T-helper 1 cell treated with Interleukin-12 subunit alpha and Interleukin-12 subunit beta and Interleukin-4 antibody, amounts not matched to agents 30 ng/mL and 1 ng/mL, for 36 hours (primary cell): ENCODE measurements around the gene SEMG1. TPM values are rescaled to one million over a fixed set of nuclear protein-coding genes. Genes with fewer than 3 reads are reported as not detected.

Experiments
- total RNA-seq: library from RNA; stranded (reverse); gene quantifications from 2 replicates; pipeline ENCODE4 v1.2.3, GENCODE V29; 2022

SEMG1 gene
- total RNA-seq, 1 donor from 2014 or later = not detected

Other genes starting within 250 kb of the SEMG1 start
- gene TOMM34, start 246.6 kb upstream of the SEMG1 start, total RNA-seq = 22.2 and 22.3 TPM in 2 replicates
- 188 and 193 TPM in 2 replicates for gene STK4, start 240.5 kb upstream of the SEMG1 start, total RNA-seq
- 0.12 and 0.32 TPM in 2 replicates for gene KCNS1, start 105.9 kb upstream of the SEMG1 start, total RNA-seq
- gene WFDC5, start 91.9 kb upstream of the SEMG1 start, total RNA-seq = not detected in 2 replicates
- not detected in 2 replicates for gene WFDC12, start 82.6 kb upstream of the SEMG1 start, total RNA-seq
- gene PI3, start 32.1 kb upstream of the SEMG1 start, total RNA-seq = not detected in 2 replicates
- not detected in 2 replicates for gene SEMG2, start 14.3 kb downstream of the SEMG1 start, total RNA-seq
- gene SLPI, start 47.5 kb downstream of the SEMG1 start, total RNA-seq = 0.64 and 0.88 TPM in 2 replicates
- 0.17 TPM in 1 of 2 replicates, not detected in the other for gene RBPJL, start 99.8 kb downstream of the SEMG1 start, total RNA-seq
- 6.1 and 6.7 TPM in 2 replicates for gene MATN4, start 101.3 kb downstream of the SEMG1 start, total RNA-seq
- 89.7 and 90.4 TPM in 2 replicates for gene SDC4, start 141.4 kb downstream of the SEMG1 start, total RNA-seq
- gene SYS1, start 156.1 kb downstream of the SEMG1 start, total RNA-seq = 30.7 and 32.2 TPM in 2 replicates
- gene TP53TG5, start 171.3 kb downstream of the SEMG1 start, total RNA-seq = not detected in 2 replicates
- 19.6 and 22.5 TPM in 2 replicates for gene DBNDD2, start 201.3 kb downstream of the SEMG1 start, total RNA-seq
- 85.2 and 87.5 TPM in 2 replicates for gene PIGT, start 209.1 kb downstream of the SEMG1 start, total RNA-seq